ENCODE data around the gene KCNAB1. TPM values are rescaled to one million over a fixed set of nuclear protein-coding genes. Genes with fewer than 3 reads are reported as not detected.

KCNAB1 gene
- total and polyA plus RNA-seq, 12 donors: 1.4 to 5.0 (median 2.5) TPM

GRCh38 chr3:156516961-156517360, 396.6 kb downstream of the KCNAB1 start:
- H3K4me3 ChIP-seq: no peak overlapping the region
- no peak for TF ChIP-seq CTCF (IDR thresholded peaks at IDR 0.05)
- peak in 4 of 8 donors; percentile 25 to 32 (median 29) for ATAC-seq
- H3K4me1 ChIP-seq: peaks cover 0 to 14% (median 3%) of the 10 kb centered on the region in 9 donors
- H3K27ac ChIP-seq: peak overlapping the region in 2 of 10 donors; percentile 17 to 18
- 55 to 66% methylated on average over 1 of the region's 1 CpG for WGBS, 2 donors
- H3K36me3 ChIP-seq: no peaks in the 10 kb centered on the region
- intact Hi-C loops (cut with DNase I): loop anchor here in 1 of 10 donors (10.0 kb wide), 1 partner anchor 472 kb away; no protein-coding TSS in a partner anchor
- no peaks in the 10 kb centered on the region for H3K27me3 ChIP-seq
- no peaks in the 10 kb centered on the region for H3K9me3 ChIP-seq
- DNase-seq: no peak

DNA sequence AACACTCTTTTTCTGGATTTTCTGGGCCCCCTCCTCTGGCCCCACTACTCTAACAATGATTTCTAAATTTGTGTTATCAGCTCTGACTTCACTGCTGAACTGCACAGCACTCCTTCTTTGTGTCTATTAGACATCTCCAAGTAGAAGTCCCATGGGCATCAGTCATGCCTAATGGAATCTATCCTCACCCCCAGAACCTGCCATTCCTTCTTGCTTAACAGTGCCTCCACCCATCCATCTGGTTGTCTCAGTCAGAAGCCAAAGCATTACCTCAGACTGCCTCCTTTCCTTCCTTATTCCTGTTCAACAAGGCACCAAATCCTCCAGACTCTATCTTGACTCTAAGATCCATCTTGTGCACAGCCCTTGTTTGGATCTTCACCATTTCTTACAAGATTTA, 398.3 kb downstream of the KCNAB1 start:
- no peak for TF ChIP-seq CTCF (IDR thresholded peaks at IDR 0.05)
- H3K27me3 ChIP-seq: no peaks in the 10 kb centered on the region
- peak overlapping the region in 1 of 10 donors; percentile 33 for H3K27ac ChIP-seq
- no peak overlapping the region for H3K4me3 ChIP-seq
- H3K36me3 ChIP-seq: peaks cover 0 to 6% (median 0%) of the 10 kb centered on the region in 9 donors
- ATAC-seq (peak in 7 of 8 donors; percentile 41 to 94 (median 73)), DNase-seq (peak in 1 of 2 donors; percentile 13)
- intact Hi-C loops (cut with DNase I): loop anchor here in 1 of 10 donors (10.0 kb wide), 1 partner anchor 474 kb away; no protein-coding TSS in a partner anchor
- H3K9me3 ChIP-seq: no peaks in the 10 kb centered on the region
- H3K4me1 ChIP-seq: peaks cover 0 to 14% (median 3%) of the 10 kb centered on the region in 9 donors

DNA sequence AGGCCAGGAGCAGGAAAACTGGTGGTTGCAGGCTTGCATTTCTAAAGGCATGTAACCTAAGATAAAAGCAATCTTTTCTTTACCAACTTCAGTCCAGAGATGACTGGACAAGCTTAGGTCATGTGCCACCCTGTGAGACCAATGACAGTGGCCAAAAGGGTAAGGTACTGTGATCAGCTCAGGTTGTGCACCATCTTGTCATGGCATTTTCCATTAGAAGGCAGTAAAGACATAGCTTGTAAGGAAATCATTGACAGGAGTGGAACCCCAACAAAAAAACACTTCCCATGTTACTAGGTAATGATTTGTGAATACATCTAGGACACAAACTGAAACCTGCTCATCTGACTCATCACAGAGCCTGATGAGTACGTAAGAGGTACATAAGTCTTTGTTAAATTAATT, 399.4 kb downstream of the KCNAB1 start:
- no peak for ATAC-seq
- no peaks in the 10 kb centered on the region for H3K9me3 ChIP-seq
- no peaks in the 10 kb centered on the region for H3K27me3 ChIP-seq
- peaks cover 0 to 7% (median 0%) of the 10 kb centered on the region in 9 donors for H3K36me3 ChIP-seq
- no peak for TF ChIP-seq CTCF (IDR thresholded peaks at IDR 0.05)
- peaks cover 0 to 15% (median 3%) of the 10 kb centered on the region in 9 donors for H3K4me1 ChIP-seq
- 97 to 99% methylated on average over 1 of the region's 1 CpG for WGBS, 2 donors
- H3K27ac ChIP-seq: peak overlapping the region in 1 of 10 donors; percentile 12
- DNase-seq: no peak
- no peak overlapping the region for H3K4me3 ChIP-seq
- intact Hi-C loops (cut with DNase I): loop anchor here in 1 of 10 donors (10.0 kb wide), 1 partner anchor 475 kb away; no protein-coding TSS in a partner anchor

GRCh38 chr3:156522673-156523072, 402.3 kb downstream of the KCNAB1 start:
- peaks cover 0 to 11% (median 0%) of the 10 kb centered on the region in 9 donors for H3K4me1 ChIP-seq
- no peak for ATAC-seq
- H3K9me3 ChIP-seq: no peaks in the 10 kb centered on the region
- no peak for DNase-seq
- no peaks in the 10 kb centered on the region for H3K27me3 ChIP-seq
- TF ChIP-seq CTCF (IDR thresholded peaks at IDR 0.05): no peak
- peaks cover 0 to 17% (median 0%) of the 10 kb centered on the region in 9 donors for H3K36me3 ChIP-seq
- H3K27ac ChIP-seq: no peak overlapping the region
- intact Hi-C loops (cut with DNase I): no loop called here
- 85 to 86% methylated on average over 4 of the region's 4 CpGs for WGBS, 2 donors
- H3K4me3 ChIP-seq: no peak overlapping the region
